HG03060 (cell line): ENCODE results near the gene BPIFB4.
"Not testable (repeated sequence)": the region's sequence is repeated elsewhere in the genome, so short reads cannot be mapped to it uniquely, and the experiment has no call there.

Experiments
- ATAC-seq: cut with Tn5 transposase; IDR thresholded peaks from one replicate; pipeline ENCODE4 v1.9.1; 2021; ENCODE audit warnings: low read depth, moderate number of reproducible peaks; ENCODE audit not compliant: unreplicated experiment

Gene BPIFB4

DNA sequence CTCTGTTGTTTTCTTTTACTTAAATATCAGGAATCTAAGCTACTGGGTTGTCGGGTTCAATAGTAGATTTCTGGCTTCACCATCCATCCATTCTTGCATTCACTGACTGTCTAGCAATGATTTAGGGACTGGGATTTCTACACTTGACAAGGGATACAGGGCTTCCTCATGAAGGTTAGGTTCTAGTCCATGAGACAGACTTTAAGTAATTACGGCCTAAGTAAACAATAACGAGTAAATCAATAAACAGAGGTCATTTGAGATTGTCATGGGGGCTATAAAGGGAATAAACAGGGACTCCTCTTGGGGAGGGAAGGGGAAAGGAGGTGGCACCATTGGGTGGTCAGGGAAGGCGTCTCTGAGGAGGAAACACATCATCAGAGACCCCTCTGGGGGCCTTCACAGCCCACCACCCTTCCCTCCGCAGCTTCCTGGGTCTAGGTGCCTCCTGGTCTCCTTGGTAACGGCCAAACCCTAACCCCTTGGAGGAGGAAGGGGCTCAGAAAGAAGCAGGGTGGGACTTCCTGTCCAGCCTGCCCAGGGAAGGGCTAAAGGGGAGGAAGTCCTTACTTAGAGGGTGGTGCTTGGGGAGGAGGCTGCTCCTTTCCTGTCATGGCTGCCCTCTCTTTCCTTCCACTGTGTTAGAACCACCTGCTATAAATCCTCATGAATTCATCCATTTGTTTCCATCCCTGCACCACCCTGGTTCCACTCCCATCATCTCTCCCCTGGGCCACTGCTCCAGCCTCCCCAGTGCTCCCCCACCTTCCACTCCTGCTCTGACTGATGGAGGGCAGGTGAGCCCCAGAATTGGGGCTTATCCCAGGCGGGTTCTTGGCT is 33.3 kb downstream of the BPIFB4 start:
- ATAC-seq = no peak

DNA sequence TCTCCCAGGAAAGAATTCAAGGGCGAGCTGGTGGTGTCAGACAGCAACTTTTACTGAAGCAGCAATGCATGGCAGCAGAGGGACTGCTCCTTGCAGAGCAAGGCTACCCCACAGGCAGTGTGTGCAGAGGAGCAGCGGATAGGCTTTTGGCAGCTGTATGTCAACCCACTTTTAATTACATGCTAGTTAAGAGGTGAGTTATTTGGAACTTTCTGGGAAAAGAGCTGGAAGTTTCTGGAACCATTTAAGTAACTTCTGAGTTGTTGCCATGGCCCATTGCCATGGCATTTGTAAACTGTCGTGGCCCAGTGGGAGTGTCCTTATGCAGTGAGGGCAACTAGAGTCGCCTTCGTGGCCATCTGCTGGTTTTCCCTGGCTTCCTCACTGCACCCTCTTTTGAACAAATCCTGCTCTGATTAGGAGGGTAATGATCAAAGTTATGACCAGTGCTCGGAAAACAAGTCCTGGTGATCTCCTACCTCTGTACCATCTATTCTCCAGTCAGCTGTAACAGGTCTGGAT is 34.0 kb downstream of the BPIFB4 start:
- ATAC-seq = no peak

DNA sequence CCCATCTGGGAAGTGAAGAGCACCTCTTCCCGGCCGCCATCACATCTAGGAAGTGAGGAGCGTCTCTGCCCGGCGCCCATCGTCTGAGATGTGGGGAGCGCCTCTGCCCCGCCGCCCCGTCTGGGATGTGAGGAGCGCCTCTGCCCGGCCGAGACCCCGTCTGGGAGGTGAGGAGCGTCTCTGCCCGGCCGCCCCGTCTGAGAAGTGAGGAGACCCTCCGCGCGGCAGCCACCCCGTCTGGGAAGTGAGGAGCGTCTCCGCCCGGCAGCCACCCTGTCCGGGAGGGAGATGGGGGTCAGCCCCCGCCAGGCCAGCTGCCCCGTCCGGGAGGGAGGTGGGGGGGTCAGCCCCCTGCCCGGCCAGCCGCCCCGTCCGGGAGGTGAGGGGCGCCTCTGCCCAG is 36.1 kb downstream of the BPIFB4 start:
- not testable (repeated sequence) for ATAC-seq

DNA sequence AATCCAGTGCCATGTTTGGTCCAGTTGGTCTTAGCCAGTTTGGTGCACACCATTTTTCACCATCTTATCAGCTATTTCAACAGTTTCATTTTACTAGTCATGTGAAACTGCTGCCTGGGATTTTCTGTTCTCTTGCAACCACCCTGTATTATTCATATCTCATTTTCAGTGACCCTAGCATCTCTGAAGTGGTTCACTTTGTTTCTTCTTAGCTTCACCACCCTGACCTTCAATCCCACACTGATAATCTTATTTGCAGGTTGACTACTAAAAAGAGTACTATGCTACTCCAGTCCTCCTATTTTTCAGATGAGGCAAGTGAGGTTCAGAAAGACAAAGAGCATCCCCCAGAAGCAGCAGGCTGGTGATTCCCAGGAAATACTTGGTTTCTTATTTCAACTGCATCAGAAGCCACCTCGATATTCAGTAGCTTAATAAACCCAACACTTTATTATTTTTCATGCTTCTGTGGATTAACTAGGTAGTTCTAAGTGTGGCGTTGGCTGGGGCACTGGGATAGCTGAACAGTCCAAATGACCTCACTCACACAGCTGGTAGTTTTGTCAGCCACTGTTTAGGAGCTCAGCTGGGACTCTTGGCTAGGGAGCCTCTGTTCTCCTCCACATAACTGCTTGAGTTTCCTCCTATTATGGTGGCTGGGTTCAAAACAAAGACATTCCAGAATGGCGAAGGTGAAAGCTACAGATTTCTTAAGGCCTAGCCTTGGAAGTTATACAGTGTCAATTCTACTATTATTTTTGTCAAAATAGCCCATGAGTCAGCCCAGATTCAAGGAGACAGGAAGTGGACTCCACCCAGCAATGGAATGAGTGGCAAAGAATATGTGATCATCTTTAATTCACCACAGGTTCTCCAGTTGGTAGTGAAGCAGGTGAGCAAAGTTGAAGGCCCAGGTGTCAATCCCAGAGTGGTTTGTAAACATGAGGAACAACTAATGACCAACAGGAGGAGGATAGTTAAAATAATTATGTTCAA is 40.6 kb downstream of the BPIFB4 start:
- ATAC-seq = no peak

DNA sequence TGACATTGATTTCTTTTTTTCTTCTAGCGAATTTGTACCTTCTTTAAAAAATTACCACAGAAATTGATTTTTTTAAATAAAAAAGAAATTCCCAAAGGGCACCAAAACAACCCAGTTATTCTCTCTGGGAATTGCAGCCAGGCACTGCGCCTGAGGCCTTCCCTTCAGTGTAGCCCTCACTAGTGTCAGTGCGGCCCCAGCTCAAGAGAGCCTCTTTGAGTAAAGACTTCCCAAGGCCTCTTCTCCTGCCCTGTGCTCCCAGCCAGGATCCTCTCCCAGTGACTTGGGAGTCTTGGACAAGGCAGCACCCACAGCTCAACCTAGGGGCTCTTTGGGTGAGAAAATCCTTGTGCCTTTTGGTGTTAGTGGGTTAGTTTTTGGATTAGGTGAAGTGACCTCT is 41.5 kb downstream of the BPIFB4 start:
- ATAC-seq = no peak

DNA sequence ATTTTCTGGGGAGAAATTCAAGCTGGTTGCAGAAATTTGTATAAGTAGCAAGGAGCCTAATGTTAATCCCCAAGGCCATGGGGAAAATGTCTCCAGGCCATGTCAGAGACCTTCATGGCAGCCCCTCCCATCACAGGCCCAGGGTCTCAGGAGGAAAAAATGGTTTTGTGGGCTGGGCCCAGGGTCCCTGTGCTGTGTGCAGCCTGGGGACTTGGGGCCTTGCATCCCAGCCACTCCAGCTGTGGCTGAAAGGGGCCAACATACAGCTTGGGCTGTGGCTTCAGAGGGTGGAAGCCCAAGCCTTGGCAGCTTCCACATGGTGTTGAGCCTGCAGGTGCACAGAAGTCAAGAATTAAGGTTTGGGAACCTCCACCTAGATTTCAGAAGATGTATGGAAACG is 42.9 kb downstream of the BPIFB4 start:
- not testable (repeated sequence) for ATAC-seq

DNA sequence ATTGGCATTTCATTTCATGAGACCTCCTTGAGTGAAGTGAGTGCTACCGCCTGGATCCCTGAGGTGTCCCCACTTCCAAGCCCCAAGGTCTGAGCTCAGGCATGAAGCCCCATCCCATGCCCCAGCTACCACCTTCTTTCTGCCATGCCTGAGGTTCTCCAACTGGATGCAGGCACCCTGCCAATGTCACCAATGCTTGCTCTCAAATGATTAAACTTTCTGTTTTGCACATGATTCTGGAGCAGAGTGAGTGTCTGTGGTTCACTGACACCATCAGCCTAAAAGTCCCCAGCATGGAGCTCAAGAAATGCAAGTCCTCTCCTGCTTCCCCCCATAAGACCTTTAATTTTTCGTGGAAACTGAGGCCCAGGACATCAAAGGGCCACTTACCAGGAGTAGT is 44.8 kb downstream of the BPIFB4 start:
- ATAC-seq = no peak

DNA sequence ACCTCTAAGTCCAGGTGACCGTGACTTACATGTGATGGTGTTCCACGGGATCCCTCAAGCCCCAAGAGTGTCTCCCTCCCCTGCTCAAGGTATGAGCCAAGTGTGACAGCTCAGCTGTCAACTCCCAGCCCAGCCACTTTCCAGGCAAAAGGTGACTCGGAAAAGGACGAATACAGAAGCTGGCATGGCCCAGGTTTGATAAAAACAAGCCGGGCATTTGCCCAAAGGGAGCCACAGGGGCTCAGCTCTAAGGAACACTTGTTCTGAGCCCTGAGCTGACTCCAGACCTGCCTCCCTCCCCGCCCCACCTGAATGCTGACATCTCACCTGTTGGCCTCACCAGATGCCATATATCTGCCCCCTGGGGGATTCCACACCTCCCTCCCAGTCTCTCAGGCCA is 45.6 kb downstream of the BPIFB4 start:
- ATAC-seq = no peak

DNA sequence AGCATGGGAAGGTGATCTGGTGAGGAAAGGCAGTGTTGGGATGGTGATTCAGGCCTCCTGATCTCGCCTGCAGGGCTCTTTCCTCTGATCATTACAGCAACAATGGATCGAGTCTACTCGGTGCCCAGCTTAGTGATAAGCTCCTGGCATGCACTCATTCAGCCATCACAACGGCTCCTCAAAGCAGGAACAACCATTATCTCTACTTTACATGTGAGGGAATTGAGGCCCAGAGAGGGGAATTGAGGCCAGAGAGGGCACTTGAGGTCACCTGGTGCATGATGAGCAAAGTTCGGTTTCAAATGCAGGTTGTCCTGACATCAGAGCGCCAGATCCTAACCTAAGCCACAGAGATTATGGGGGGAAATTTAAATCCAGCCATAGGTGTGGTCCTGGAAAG is 46.5 kb downstream of the BPIFB4 start:
- no peak for ATAC-seq

DNA sequence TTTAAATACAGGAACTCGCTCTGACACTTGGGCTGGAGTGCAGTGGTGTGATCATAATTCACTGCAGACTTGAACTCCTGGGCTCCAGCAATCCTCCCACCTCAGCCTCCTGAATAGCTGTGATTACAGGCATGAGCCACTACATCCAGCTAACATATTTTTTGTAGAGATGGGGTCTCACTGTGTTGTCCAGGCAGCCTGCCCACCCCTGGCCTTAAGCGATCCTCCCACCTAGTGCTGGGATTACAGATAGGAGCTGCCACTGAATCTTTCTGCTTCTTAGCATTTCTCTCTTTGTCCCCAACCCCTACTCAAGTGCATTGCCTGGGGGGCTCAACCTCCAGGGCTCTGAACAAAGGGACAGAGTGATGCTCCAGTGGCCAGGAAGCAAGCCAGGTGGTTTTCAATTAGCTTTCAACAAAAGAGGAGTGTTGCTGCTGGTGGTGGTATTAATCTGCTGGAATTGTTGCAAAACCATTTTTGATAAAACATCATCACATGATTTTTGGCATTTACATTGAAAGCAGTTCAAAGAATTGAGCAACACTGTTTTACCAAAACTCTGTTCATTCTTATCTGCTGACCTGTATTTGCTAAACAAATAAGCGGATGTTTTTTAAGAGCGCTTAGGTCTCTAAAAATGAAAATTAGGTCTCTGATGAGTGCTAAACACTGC is 48.1 kb downstream of the BPIFB4 start:
- no peak for ATAC-seq

DNA sequence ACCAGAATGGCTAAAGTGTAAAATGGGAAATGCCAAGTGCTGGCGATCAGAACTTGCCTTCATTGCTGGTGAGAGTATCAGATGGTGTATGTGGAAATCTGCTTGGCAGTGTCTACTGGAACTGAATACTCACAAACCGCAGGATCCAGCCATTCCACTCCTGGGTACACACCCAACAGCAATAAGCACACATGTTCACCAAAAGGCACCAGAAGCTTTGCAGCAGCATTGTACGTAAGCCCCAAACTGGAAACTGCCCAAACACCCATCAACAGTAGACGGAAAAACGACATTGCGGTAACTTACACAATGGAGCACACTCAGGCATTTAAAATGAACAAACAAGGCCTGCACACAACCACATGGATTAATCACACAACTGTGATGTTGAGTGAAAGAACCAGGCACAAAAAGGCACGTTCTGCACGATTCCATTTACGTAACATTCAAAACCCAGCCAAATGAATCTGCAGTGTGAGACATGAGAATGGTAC is 51.2 kb downstream of the BPIFB4 start:
- no peak for ATAC-seq

DNA sequence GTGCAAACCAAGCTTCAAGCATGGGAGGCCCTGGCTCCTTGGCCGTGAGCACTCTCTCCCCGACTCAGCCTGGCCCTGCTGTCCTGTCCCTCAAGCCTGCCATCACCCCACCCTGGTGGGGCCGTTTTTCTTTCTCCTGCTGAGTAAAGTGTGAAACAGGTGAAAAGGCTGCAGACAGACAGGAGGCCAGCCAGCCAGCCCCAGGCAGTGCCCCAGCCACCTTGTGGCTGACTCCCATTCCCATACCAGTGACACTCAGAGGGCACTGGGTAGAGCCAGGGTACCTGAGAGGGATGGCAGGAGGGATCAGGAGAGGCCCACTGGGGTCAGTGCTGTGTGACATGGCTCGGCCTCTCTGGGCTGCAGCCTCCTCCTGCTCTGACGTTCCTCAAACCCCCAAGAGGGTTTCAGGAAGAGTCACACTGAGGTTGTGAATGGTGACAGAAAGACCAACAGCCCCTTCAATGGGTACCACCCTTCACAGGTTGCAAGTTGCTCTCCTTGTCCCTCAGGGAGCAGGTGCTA is 52.6 kb downstream of the BPIFB4 start:
- ATAC-seq = no peak

DNA sequence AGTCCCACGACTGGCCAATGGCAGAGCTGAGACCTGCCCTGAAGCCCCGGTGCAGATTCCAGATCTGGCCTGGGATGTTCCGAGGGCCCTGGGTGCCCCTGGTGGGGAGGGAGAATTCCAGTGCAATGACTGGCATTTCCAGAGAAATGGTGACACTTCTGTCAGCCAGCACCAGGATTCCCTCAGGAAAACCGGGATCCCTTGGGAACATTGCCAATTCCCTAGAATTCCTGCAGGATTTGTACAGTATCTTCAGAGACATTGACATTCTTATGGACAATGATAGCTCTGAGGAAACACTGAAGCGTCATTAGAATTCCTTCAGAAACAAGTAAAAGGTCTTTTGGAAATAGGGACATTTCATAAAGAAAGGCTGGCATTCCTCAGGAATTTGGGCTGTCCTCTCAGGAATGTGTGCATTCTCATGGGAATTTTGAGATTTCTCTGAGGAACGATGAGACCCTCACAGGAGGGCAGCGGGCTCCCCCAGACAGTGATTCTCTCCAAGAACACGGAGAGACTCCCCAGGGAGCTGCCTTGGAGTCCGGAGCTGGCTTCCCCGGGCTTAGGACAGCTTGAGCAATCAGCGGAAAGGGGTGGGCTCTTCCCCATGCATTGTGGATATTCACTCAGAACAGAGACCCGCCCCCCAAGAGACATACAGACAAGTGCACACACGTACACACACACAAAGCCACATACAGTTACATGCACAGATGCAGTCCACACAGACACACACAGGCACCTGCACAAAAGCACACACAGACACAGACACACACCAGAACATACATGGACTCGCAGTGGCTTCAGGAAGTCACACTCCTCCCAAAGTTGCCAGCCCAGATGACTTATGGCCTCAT is 53.3 kb downstream of the BPIFB4 start:
- no peak for ATAC-seq

DNA sequence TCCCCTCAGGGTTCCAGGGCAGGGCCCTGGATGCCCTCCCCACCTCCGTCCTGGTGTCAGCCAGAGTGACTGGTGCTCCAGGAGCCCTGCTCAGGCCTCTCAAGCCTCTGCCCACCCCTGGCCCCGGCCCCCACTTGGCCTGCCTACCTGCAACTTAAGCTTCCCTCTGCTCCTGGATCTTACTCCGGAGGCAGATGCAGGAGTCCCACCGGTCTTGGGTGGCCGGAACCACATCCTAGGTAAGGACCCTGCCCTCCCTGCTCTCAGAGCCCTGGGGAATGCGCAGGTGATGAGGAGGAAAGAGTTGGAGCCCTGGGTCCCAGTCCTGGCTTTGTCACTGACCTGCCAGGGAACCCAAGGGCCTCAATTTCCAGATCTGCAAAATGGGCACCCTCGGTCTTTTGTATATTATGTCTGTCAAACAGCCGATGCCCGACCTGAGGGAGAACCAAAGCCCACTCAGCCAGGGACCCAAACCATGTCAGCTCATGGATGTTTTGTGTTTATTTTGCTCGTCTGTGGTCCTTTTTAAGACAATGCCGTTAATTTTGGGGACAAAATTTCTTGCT is 54.0 kb downstream of the BPIFB4 start:
- no peak for ATAC-seq

DNA sequence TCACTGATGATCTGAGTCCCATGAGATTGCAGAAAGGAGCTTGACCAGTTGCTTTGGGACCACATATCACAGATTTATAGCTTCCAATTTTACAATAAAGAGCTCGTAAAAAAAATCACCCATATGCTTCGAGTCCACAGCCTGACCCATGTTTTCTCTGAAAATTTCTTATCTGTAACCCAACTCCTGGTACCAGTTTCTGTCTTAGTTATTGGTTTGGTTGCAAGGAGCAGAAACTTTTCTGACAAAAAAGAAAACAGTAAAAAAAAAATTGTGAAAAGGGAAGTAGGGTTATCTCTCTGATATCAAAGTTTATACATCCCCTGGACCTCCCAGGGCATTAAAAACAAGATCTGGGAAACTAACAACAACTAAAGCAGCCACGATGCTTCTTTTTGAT is 57.8 kb downstream of the BPIFB4 start:
- no peak for ATAC-seq

DNA sequence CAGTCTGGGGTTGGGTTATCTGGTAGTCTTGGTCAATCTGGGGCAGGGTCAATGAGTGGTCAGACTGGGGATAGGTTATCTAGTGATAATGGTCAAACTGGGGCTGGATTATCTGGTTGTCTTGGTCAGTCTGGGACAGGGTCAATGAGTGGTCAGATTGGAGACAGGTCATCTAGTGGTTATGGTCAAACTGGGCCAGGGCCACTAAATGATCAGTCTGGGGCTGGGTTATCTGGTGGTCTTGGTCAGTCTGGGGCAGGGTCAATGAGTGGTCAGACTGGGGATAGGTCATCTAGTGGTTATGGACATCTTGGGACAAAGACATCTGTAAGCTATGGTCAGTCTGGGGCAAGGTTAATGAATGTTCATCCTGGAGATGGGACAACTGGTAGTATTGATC is 60.0 kb downstream of the BPIFB4 start:
- no peak for ATAC-seq

DNA sequence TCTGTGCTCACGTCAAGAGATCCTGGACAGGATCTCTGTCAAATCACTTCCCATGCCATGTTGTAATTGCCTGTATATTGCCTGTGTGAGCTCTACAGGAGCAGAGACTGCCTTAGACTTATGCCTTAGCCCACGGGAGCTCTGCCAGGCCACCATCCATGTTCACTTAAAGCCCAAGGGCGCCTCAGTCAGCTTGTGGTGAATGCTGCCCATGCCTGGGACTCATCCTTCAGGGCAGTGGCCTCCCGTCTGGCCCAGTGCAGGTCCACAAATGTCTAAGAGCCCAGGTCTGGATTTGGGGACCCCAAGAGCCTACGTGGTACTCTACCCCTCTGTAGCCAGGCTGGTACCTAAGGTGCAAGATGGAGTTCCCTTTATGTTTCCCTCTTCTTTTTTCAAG is 66.1 kb downstream of the BPIFB4 start:
- ATAC-seq = no peak

DNA sequence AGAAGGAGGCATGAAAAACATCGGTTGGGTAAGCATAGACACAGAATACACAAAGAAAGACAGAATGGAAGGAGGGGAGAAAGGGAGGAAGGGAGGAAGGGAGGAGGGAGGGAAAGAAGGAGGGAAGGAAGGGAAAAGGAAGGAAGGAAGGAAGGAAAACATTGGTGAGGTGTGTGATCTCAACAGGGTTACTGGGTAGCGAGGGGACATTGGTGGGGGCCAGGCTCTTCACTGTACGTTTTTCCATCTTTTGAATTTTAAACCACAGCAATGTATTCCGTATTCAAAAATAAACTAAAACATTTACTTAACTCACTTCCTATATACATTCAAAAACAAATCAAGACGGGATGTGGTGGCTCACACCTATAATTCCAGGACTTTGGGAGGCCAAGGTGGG is 67.9 kb downstream of the BPIFB4 start:
- ATAC-seq = no peak

DNA sequence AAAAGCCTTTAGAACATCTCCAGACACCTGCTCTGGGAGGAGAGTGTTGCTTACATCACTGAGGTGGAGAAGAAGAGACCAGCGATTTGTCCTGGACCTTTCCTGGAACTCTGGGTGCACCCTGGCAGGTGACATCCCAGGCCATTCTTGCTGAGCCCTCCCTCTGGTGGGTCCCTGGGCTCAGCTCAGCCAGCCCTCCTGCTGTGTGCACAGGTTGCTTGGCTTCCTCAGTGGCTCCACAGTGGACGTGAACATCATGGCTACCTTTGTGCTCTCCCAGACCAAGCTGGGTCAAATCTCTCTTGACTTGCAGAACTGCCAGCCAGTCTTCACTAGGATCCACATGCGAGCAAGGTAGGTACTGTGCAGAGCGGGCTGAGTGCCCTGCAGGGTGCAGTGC is 68.6 kb downstream of the BPIFB4 start:
- ATAC-seq = no peak
